Measurements from ENCODE around the gene FYB1.
A peak's percentile ranks its signal among the peaks of the same experiment; 100 is the strongest.

The FYB1 gene

DNA sequence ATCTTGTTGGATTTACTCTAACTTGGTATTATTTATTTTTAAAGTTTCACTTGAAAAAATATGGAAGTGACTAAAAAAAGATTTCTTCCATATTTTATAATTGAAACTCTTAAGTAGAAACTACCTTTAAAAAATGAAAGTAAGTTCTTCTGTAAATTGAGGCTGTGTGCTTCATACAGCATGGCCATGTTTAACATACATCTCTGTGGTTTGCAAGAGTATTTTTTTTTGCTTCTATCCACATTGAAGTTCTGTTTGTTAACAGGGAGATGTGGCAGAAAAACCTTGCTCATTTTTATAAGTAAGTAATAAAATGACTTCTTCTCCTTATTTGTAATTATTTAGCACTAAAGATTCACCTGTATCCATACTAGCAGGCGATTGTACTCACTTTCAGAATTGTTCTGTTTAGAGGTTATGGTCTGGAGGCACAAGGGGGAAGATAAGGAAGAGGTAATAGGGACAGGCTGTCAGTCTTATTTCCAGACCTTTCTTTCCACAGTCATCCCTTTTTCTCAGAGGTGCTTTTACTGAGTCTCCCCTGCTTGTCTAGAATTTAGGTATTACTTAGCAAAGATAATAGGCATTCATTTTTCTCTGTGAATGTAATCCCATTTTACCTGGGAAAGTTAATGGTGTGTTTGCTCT lies 16.0 kb downstream of the FYB1 start:
- no peak for DNase-seq

GRCh38 chr5:39202597-39203274 lies 16.6 kb downstream of the FYB1 start:
- DNase-seq = peak; percentile 29

DNA sequence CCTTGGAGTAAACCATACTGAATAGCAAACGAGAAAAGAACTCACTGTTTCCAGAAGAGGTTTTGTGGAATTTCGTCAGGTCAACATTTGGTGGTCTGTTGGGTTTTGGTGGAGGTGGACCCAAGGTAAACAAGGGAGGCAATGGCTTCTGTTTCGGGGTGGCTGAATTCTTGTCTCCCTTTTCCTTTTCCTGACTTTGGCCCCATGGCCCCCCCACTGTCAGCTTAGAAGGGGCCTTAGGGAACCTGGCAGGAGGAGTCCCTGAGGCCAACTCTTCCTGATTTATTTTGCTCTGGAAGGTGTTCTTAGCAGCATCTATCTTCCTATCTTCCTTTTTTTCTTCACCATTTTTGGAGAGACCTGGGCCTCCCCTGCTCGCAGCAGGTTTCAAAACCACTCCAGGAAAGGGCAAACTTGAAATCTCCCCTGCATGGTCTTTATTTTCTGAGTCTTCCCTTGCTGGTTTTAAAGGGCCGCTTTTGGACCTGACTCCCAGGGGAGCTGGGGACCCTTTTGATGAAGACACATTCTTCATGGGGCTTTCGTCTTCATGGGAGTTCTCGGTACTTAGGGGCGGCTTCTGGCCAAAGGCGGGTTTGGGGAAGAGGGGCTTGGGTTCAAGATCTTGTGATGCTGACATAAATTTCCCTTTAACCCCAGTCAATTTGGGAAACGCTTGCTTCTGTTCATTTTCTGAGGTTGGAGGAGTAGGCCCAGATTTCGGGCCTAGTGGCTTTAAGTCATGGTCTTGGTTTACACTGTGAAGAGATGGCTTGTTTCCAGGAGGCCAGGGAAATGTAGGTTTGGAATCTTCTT lies 17.4 kb downstream of the FYB1 start:
- DNase-seq = no peak

DNA sequence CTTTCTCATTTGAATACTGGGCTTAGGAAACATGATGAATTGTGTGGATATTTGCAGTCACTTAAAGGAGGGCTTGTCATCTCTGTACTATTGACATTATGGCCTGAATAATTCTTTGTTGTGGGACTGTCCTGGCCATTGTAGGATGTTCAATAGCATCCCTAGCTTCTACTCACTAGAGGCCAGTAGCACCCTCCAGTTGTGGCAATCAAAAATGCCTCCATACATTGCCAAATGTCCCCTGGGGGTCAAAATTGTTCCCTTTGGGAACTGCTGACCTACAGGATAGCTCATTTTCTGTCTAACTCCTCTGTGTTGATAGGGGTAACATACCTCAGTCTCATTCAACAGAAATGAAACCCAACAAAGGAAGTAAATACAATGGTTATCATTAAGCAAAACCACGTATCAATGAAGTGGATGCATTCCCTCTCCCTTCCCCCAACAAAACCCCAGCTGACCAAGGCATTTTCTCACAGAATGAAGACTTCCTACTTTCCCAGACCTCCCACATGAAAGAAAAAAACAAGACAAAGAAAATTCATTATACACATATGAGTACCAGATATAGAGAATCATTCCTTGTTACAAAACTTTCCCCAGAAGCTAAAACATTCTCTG lies 18.1 kb downstream of the FYB1 start:
- no peak for DNase-seq

GRCh38 chr5:39200081-39200480 lies 19.3 kb downstream of the FYB1 start:
- no peak for DNase-seq

- no peak for DNase-seq
Measured at GRCh38 chr5:39199335-39199734, 20.0 kb downstream of the FYB1 start.

GRCh38 chr5:39198127-39198526 lies 21.2 kb downstream of the FYB1 start:
- no peak for DNase-seq

GRCh38 chr5:39197556-39197955 lies 21.8 kb downstream of the FYB1 start:
- DNase-seq = no peak

DNA sequence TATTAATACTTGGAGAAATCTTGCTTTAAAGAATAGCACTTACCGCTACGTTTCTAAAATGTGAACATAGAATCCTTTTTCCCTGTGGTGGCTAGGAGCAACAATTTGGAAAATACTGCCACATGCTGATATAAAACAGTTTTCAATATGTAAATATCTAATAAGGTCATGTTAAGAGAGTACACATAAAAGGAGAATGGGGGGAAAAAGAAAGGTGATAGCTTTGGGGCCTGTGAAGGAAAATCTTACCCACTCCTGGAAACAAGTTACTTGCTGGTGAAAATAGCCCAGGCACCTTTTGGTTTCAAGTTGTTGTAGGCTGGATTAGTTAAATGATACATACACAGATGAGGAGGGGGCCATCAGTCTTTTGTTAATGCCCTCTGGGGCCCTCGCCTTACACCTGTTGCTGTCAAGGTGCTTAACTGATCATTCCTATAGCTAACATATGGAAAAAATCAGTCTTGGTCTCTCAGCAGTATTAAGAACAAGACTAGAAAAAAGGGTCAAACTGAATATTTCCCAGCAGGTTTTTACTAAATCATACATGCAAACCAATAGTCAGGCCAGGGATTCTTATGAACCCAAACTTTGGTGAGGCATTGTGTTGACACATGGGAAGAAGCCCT lies 24.1 kb downstream of the FYB1 start:
- no peak for DNase-seq

- peak; percentile 64 for DNase-seq
Measured at GRCh38 chr5:39194466-39195136, 24.8 kb downstream of the FYB1 start.

DNA sequence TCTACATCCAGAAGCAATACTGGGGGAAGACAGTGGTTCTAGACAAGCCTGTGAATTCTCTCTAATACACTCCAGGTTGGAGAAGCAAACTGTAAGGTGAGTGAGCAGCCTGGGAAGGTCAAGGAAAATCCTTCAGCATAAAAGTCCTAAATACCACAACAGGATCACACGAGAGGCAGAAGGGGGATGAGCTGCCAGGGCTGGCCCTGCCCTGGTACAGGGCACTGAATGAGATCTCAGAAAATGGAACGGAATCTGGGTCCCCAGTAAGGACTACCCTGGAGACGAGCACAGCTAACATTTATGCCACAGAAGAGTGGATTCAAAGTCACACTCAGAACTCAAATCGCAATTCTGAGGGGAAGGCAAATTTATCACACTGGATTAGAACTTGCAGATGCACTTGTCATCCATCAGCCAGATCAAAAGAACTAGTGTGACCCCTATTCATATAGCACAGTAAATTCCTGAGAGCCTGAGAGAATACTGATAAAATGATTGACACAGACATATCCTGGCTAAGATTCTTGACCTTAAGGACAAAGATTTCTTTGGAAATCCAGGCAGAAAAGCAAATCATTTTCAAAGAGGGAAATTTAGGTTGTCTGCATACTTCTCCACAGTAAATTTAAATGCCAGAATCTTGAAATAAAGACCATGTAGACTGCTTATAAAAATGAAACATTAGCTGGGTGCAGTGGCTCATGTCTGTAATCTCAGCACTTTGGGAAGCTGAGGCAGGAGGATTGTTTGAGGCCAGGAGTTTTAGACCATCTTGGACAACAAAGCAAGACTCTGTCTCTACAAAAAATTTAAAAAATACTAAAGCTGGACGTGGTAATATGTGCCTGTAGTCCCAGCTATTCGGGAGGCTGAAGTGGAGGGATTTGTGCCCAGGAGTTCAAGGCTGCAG lies 25.6 kb downstream of the FYB1 start:
- DNase-seq = no peak

DNA sequence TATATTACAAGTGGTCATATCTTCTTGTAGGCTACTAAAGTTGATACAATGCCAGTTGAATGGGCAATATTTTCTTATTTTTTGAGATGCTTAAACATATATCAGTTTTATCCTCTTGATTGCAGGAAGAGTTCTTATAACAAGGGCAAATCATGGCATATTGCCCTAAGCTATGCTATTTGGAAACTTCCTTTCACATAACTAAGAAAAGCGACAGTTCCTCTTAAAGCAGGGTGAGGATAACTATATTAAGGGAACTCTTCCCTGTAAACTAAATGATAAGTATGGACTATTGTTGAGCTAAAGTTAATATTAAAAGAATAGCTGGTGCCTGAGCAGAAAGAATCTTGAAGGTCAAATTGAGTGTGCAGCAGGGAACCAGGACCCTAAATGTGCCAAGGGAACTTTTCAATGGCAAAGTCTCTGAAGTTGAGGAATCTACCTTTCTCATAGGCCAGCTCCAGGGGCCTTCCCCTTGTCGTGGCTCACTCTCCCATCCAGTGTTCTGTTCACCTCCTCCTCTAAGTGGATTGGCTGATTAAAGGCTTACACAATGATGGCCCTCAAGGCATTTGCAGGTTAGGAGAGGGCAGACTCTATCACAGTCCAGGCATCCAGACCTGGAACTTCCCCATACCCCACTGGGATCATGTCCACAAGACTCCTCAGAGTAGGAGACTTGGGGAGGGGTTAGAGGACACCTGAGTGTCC lies 26.8 kb downstream of the FYB1 start:
- DNase-seq = no peak

DNA sequence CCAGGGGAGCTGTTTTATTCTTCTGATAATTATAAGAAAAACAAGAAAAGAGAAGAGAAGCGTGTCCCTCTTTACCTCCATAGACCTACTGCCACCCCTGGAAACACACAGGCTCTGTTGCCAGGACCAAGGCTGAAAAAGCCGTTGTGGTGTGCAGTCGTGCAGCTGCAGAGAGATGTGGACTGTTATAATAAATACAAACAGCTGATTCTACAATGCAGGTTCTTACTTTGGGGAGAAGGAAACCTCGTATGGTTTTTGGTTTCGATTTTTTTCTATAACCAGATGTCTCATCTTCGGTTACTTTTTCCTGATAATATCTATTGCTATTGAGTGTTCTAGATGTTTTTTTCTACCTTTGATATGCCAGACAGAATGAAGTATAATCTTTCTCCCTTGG lies 28.1 kb downstream of the FYB1 start:
- peak; percentile 21 for DNase-seq

DNA sequence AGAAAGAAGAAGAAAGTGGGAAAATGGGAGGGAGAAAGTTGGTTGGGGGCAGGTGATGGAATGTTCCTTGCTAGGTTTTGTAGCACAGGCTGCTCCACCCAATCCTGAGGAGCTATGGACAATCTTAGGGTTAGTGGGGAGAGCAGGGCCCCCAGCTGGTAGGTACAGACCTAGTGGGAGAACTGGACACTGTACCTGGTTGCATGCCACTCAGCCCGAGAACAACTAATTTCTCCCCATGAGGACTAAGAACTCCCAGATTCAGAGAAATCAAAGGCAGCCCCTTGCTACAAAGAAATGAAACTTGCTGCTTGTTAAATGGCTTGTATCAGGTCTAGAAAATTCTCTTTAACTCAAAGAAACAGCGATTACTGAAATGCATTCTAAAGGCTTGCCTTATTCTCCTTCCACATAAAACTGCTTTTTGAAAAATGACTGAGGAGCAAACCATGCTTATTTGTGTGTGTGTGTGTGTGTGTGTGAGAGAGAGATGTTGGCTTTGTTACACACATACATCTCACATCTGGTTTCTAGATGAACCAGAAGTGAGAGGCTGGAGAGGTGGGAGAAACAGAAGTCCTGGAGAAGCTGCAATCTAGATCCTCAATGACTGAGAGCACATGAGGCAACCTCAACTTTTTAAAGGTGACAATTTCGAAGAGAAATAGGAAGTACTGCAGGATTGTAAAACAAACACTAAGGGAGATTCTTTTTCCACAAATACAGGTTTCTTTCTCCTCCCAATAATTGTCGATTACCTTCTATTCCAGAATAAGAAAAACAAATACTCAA lies 28.9 kb downstream of the FYB1 start:
- DNase-seq = no peak

GRCh38 chr5:39189292-39189955 lies 29.9 kb downstream of the FYB1 start:
- peak; percentile 43 for DNase-seq

- no peak for DNase-seq
Measured at GRCh38 chr5:39187831-39188731, 31.3 kb downstream of the FYB1 start.

GRCh38 chr5:39186722-39187539 lies 32.4 kb downstream of the FYB1 start:
- DNase-seq = peak; percentile 34
